Measurements from ENCODE around the gene PHIP.

GRCh38 chr6:78947529-78947928, 130.5 kb downstream of the PHIP start:
- TF ChIP-seq GATA2 (IDR thresholded peaks at IDR 0.05; ENCODE audit: low read depth, low read length) (no peak), GATA3 (IDR thresholded peaks at IDR 0.05; ENCODE audit: low read depth, low read length) (no peak)

All from SH-SY5Y (cell line).